Erythroblast (primary cell): ENCODE measurements around the gene LHFPL6.

Source experiments
- GATA1 ChIP-seq: IDR thresholded peaks from 2 replicates; pipeline ENCODE4 v1.6.1; 2011; ENCODE audit warnings: low read depth, mild to moderate bottlenecking, control low read depth, low read length, moderate library complexity
- POLR2A ChIP-seq: IDR thresholded peaks from 2 replicates; pipeline ENCODE4 v1.6.1; 2011; ENCODE audit warnings: mild to moderate bottlenecking, low read length

GRCh38 chr13:39528661-39528980 is 74.4 kb downstream of the LHFPL6 start:
- TF ChIP-seq POLR2A (no peak), GATA1 (no peak)
